Brain microvascular endothelial cell (primary cell): ENCODE results near the gene LRRC4C.
"Not testable (repeated sequence)": the region's sequence is repeated elsewhere in the genome, so short reads cannot be mapped to it uniquely, and the experiment has no call there.

Experiments used
- DNase-seq: peaks from one replicate; pipeline ENCODE4 v3.0.0-alpha.2; 2020
- H3K27ac ChIP-seq: fragments of 250-450 bp; sonication (Bioruptor Pico); 2 replicates; pipeline ENCODE4 v1.5.1; 2020; ENCODE audit warnings: mild to moderate bottlenecking, moderate library complexity
- H3K27me3 ChIP-seq: fragments of 250-450 bp; sonication (Bioruptor Pico); replicated peaks from 2 replicates; pipeline ENCODE4 v1.5.1; 2020; ENCODE audit warnings: mild to moderate bottlenecking
- H3K36me3 ChIP-seq: fragments of 250-450 bp; sonication (Bioruptor Pico); replicated peaks from 2 replicates; pipeline ENCODE4 v1.5.1; 2020; ENCODE audit warnings: mild to moderate bottlenecking
- H3K4me3 ChIP-seq: 2 replicates; pipeline ENCODE4 v1.5.1; 2011; ENCODE audit warnings: low read depth, mild to moderate bottlenecking, control low read depth, low read length, moderate library complexity
- CTCF ChIP-seq: IDR thresholded peaks from 2 replicates; pipeline ENCODE4 v1.5.1; 2011; ENCODE audit warnings: low read depth, mild to moderate bottlenecking, moderate library complexity, low read length, control low read depth, inconsistent platforms; ENCODE audit errors: missing control alignments
- in situ Hi-C: cut with HindIII; loops from 2 replicates; pipeline ENCODE4 v1.10.0; 2017; ENCODE audit warnings: low sequenced_read_pairs, low pct_ligation_motif_present

Gene LRRC4C

DNA sequence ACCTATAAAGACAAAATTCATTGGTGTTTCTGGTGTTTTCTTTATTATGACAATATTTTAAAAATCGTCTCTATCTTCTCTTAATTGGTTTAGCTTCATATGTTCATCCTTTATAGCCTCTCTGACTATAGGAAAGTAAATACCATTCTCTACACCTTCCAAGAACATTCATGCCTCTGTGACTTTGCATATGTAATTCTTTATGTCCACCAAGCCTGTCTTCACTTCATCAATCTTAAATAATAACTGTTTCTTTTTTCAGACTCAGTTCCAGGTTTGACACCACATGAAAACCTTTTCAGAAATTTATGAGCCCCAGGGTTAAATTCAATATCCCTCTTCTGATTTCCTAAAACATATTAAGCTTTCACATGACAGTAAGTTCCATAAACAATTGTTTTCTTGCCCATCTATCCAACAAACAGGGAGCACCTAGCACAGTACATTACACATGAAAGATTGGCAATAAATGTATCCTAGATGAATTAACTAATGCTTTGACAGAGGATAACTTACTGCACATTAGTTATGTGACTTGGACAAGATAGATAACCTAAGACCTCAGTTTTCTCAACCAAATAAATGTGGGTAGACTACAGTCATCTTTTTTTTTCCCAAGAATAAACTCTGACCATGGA is 886.1 kb downstream of the LRRC4C start:
- Histone ChIP-seq H3K4me3 (no peak overlapping the region), H3K27me3 (no peaks in the 10 kb centered on the region), H3K27ac (no peak overlapping the region), H3K36me3 (no peaks in the 10 kb centered on the region)
- no peak for TF ChIP-seq CTCF
- DNase-seq, result no peak
- in situ Hi-C loops, result no loop called here

- no peak for TF ChIP-seq CTCF
- H3K4me3 ChIP-seq, result no peak overlapping the region
- in situ Hi-C loops, result no loop called here
- no peaks in the 10 kb centered on the region for H3K27me3 ChIP-seq
- DNase-seq, result no peak
- no peak overlapping the region for H3K27ac ChIP-seq
- H3K36me3 ChIP-seq, result no peaks in the 10 kb centered on the region
Measured at GRCh38 chr11:40569947-40570531, 889.4 kb downstream of the LRRC4C start.

- Histone ChIP-seq H3K27me3 (no peaks in the 10 kb centered on the region), H3K36me3 (no peaks in the 10 kb centered on the region), H3K4me3 (no peak overlapping the region), H3K27ac (no peak overlapping the region)
- DNase-seq, result no peak
- in situ Hi-C loops, result no loop called here
- TF ChIP-seq CTCF, result no peak
Measured at GRCh38 chr11:40567392-40567791, 892.1 kb downstream of the LRRC4C start.

DNA sequence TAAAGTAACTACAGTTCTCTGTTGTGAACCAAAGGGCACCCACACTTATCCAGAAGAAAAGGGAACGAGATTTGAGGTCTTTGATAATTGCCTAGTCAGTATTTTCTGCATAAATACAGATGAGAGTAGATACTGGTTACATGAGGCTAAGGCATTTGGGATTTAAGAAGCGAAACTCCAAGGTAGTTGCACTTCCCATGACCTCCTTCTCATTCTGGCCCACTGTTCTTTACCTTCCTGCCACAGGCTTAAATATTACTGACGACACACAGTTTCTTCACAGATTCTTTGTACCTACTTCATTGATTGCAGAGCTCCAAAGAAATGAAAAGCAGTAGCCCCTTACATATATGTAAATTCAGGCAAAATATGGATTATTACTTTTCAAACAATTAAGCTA is 915.3 kb downstream of the LRRC4C start:
- Histone ChIP-seq H3K4me3 (no peak overlapping the region), H3K27me3 (no peaks in the 10 kb centered on the region), H3K36me3 (no peaks in the 10 kb centered on the region), H3K27ac (no peak overlapping the region)
- no peak for TF ChIP-seq CTCF
- in situ Hi-C loops, result no loop called here
- DNase-seq, result no peak

GRCh38 chr11:40542821-40543220 is 916.6 kb downstream of the LRRC4C start:
- no peak overlapping the region for H3K4me3 ChIP-seq
- H3K27ac ChIP-seq, result no peak overlapping the region
- DNase-seq, result no peak
- TF ChIP-seq CTCF, result no peak
- H3K36me3 ChIP-seq, result no peaks in the 10 kb centered on the region
- H3K27me3 ChIP-seq, result no peaks in the 10 kb centered on the region
- in situ Hi-C loops, result no loop called here

GRCh38 chr11:40537734-40538133 is 921.7 kb downstream of the LRRC4C start:
- in situ Hi-C loops, result no loop called here
- Histone ChIP-seq H3K27me3 (no peaks in the 10 kb centered on the region), H3K27ac (no peak overlapping the region), H3K36me3 (no peaks in the 10 kb centered on the region), H3K4me3 (no peak overlapping the region)
- no peak for DNase-seq
- TF ChIP-seq CTCF, result no peak

DNA sequence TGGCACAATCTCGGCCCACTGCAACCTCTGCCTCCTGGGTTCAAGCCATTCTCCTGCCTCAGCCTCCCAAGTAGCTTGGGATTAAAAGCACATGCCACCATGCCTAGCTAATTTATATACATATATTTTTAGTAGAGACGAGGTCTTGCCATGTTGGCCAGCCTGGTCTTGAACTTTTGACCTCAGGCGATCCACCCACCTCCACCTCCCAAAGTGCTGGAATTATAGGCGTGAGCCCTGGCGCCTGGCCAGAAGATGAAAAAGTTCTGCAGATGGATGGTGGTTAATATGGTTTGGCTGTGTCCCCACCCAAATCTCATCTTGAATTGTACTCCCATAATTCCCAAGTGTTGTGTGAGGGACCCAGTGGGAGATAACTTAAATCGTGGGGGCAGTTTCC is 937.4 kb downstream of the LRRC4C start:
- H3K4me3 ChIP-seq, in situ Hi-C loops, DNase-seq, H3K27ac ChIP-seq, H3K36me3 ChIP-seq, H3K27me3 ChIP-seq: not testable (repeated sequence)
